DOHH2 (cell line): ENCODE results near the gene TIMM21.

Source experiments
- CTCF ChIP-seq: fragments of 200-600 bp; sonication (generic); IDR thresholded peaks from one replicate; pipeline ENCODE4 v1.5.1; 2014; ENCODE audit warnings: antibody characterized with exemption, mild to moderate bottlenecking, low read depth, low read length; ENCODE audit not compliant: poor library complexity, severe bottlenecking
- EZH2phosphoT487 ChIP-seq: fragments of 200-600 bp; sonication (generic); IDR thresholded peaks from 2 replicates; pipeline ENCODE4 v1.6.1; 2017; ENCODE audit warnings: borderline replicate concordance, mild to moderate bottlenecking, antibody characterized with exemption, low read length, moderate library complexity, mixed read lengths

GRCh38 chr18:74140582-74140981, 7.7 kb upstream of the TIMM21 start:
- TF ChIP-seq CTCF (no peak), EZH2phosphoT487 (no peak)
